GM18868 (cell line): Measurements from ENCODE around the gene SCD.

ENCODE experiments used
- ATAC-seq: cut with Tn5 transposase; IDR thresholded peaks from one replicate; pipeline ENCODE4 v1.9.1; 2021; ENCODE audit warnings: mild to moderate bottlenecking, moderate library complexity; ENCODE audit not compliant: unreplicated experiment

Gene SCD

DNA sequence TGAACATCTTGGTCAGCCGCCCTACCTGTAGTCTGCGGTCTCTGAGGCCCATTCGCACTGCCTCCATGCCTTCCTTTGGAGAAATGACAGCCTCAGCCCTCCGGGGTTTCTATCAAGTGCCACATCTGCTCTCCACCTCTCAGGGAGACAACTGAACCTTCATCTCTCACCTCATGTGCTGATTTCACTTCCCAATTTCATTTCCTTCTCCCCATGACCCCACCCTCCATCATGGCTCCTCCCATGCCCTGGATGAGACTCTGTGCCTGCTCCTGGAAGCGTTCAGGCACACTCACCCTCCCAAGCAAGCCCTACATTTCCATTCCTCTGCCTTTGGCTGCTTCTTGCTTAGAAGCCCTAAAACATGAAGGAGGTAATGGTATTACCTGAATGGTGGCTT, 7.8 kb upstream of the SCD start:
- ATAC-seq, result peak; percentile 52

DNA sequence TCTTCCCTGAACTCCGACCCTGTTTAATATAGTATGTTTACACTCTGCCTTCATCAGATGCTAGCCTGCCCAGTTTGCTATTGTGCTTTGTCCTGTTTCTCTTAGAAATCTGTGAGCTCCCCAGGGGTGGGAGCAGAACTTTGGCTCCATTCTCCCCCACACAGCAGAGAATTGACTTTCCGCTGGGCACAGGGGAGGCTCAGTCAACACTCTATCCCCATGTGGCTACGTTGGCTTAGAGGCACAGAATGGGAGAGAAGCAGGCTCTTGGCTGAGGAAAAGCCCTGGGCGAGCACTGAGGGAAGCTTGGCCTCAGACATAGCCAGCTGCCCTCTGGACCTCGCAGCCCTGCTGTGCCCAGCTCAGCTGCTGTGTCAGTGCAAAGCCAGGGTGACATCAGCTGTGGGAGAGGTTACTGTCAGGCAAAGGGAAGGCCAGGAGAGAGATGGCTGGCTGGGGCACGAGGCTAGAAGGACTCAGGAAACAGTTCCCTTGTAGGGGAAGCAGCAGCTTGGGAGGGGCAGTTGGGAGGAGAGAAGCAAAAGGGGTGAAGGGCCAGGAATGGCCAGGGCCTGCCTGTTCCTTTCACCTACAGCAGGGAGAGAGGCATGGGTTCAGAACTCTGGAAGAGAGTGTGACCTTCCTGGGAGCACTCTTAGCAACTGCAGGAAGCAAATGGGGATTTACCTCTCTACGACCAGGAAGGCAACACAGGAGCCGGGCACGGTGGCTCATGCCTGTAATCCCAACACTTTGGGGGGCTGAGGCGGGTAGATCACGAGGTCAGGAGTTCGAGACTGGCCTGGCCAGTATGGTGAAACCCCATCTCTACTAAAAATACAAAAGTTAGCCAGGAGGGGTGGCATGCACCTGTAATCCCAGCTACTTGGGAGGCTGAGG, 5.8 kb upstream of the SCD start:
- ATAC-seq, result no peak

DNA sequence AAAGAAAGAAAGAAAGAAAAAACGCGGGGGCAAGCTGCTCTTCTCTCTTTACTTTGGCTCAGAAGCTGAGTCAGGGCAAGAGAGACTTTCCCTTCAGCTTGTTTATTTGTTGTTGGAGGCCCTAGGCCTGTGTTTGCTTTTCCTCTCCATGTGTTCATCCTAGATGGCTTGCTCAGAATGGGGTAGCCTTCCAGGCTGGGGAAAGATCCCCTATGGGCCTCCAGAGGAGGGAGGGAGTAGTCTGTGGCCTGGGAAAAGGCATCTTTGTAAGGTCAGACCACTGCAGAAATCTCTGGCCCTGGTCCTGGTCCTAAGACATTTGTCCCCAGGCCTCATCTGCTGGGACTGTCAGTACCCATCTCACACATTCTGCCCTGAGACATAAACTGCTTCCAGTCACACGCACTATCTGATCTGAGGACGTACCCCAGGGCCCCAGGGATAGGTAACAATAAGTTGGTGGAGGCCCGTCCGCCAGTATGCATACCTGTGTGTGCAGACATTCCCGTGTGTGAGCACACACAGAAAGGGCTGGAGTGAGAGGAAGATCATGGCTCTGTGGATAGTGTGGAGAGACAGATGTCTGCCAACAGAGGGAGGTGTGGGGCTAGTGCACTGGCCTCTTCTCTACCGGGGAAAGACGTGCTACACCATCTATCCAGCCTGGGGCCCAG, 4.9 kb upstream of the SCD start:
- no peak for ATAC-seq

DNA sequence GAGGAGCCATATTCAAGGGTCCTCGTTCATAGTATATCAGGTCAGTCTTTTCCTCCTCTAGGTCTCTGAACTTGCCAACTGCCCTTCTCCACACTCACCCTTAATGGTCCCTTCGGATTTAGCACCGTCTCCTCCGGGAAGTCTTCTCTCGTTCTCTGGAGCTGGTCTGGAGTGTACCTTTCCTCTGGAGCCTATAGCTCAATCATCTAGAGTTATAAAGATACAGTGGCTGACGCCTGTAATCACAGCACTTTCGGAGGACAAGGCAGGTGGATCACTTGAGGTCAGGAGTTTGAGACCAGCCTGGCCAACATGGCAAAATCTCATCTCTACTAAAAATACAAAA, 4.4 kb upstream of the SCD start:
- no peak for ATAC-seq

DNA sequence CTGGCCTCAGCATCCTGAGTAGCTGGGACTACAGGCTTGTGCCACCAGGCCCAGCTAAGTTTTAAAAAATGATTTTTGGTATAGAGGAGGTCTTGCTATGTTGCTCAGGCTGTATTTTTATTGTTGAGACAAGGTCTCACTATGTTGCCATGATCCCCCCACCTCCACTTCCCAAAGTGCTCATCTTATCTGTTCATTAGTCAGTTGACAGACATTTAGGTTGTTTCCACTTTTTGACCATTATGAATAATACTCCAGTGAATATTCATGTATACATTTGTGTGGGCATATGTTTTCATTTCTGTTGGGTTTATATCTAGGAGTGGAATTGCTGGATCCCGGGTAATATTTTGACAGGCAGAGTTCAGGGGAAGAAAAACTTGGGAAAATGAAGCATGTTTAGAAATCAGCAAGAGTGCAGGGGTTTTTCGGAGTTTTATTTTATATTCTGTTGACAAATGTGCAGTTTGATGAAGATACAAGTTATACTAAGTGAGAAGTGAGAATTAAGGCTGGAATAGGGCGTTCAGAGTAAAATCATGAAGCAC, 2.7 kb upstream of the SCD start:
- no peak for ATAC-seq

DNA sequence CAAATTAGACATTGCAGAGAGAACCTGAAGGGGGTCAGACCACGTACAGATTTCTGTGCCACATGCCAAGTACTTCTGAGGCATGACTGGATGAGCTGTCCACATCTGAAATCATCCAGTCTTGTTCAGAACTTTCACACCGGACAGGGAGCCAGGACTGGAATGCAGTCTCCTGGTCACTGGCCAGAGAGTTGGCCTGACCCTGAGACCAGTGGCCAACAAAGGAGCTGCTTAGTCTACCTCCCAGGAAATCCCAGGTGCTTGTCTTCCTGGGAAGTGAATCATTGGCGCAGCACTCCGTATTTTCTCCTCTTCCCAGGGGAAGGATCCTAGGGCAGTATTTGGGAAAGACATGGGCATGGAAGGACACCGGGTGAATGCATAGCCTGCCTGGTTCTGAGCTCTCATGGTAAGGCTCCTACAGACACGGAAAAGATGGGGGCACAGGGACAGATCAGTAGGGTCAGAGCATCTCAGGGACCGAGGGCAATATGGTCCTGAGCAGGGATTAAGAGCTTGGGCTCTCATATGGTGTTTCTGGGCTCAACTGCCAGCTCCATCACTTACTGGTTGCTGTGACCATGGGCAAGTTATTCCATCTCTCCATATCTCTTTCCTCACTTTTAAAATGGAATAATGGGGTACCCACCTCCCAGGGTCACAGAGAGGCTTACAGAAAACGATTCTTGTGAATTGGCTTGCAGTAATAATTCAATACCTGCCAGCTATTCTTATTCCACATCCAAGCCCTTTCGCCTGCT, 1.3 kb upstream of the SCD start:
- ATAC-seq, result no peak

DNA sequence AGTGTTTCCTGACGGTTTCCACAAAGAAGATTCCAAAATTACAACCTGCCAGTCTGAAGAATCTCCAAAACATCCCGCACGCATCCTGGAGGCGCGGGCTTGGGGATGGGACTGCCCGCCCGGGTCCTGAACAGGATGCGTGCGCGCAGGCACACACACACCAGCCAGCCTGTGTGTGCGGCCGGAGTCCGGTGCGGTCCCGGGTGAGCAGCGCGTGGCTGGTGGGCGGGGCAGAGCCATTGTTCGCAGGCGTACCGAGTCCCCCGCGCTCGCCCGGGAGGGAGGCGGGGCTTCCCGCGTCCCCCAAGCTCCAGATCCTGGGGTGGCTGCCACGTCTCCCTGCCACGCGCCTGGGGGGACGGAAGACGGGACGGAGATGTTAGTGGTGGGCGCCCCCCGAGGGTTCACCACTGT, 675 bp upstream of the SCD start:
- peak; percentile 59 for ATAC-seq

DNA sequence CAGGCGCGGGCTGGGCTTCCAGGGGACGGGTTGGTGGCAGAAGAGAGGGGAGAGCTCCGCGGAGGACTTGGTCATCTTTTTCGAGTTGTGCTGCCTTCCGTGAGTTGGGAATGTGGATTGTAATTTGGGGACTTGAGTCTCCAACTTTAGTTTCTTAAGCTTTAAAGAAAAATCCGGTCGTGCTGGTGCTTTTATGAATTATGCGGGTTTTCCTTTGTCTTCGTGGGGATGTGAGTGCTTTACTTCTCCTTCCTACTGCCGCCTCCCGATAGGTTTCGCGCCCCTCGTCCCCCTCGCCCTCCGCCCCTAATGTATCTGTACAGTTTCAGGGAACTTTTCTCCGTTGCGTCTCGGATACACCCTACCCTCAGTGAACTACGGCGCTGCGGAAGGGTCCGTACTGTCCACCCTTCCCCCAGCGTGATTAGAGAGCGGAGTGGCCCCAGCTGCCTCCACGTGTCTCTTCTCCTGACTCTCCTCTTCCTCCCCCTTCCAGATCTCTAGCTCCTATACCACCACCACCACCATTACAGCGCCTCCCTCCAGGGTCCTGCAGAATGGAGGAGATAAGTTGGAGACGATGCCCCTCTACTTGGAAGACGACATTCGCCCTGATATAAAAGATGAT, 649 bp downstream of the SCD start:
- no peak for ATAC-seq

DNA sequence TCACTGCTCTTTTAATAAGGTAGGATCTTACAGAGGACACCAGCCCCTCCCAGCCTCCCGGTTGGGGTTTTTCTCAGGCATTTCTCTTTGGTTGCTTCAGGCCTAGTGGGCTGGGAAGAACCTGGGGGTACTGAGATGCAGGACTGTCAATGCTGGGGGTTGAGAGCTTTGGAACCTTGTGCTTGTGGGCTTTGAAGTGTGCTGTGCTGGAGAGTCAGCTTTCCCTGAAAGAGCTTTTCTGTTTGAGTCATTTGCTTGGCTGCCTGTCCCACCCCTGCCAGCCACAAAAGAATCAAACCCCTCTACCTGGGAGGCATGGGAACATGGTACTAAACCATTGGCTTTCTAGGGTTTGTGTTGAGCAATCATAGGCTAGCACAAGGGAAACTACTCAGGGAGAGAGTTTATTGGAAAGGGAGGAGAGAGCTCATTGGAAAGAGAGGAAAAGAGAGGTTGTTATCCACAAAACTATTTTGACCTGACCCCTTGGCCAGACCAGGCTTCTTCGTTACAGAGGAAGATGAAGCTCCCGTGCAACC, 1.4 kb downstream of the SCD start:
- no peak for ATAC-seq

DNA sequence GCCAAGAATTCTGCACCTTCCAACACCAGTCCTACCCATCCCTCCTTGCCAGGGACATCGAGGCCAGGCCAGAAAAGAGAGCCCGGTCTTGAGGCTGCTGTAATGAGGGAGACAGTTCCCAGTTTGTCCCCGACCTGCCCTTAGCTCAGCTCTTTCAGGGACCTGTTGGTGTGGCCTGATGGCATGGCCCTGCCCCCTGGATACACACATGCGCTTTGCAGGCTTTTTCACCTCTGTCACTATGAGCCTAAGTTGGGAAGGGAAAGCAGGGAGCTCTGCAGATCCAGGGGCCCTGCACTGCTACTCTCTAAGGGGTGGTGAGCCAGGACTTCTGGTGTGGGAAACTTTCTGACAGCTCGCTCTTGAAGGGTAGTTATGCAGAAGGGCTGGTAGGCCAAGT, 2.1 kb downstream of the SCD start:
- ATAC-seq, result no peak

DNA sequence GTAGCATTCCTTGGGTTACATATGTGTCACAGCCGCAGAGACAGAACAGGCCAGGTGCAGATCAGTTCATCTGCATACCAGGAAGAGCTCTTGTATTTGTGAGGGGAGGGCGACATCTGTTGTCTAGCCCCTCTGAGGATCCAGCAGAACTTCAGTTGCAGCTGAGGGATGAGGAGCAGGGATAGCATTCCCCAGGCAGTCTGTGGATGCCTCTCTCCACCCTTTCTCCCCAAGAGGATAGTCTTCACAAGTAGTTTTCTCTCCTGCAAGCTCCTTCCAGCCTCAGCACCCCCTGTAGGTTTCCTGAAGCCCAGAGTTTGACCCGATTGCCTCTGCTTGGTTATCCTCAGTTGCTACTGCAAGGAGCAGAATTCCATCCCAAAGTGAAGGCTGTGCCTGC, 2.6 kb downstream of the SCD start:
- no peak for ATAC-seq

DNA sequence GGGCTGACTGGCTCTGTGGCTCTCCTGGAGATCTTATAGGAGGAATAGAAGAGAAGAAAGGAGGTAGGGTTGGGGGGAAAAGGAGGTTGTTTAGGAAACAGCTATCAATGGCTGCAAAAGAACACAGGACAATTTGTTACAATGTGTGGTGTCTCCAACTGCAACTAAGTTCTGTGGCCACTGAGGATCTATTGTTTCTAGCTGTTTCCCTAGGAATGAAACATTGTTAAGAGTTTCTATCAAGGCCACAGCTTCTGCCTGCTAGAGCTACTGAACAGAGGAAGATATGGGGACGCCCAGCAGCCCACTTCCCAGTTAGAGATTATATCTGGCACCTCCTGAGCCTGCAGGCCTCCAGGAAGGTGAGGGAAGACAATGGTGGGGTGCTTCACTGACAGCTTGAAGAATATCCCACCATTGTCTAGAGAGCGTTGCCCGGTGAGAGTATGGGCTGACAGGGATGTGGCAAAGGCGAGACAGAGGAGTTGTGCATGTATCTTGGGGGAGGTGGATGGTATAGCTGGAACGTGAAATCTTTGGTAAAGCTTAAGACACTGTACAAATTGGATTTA, 4.0 kb downstream of the SCD start:
- ATAC-seq, result no peak

DNA sequence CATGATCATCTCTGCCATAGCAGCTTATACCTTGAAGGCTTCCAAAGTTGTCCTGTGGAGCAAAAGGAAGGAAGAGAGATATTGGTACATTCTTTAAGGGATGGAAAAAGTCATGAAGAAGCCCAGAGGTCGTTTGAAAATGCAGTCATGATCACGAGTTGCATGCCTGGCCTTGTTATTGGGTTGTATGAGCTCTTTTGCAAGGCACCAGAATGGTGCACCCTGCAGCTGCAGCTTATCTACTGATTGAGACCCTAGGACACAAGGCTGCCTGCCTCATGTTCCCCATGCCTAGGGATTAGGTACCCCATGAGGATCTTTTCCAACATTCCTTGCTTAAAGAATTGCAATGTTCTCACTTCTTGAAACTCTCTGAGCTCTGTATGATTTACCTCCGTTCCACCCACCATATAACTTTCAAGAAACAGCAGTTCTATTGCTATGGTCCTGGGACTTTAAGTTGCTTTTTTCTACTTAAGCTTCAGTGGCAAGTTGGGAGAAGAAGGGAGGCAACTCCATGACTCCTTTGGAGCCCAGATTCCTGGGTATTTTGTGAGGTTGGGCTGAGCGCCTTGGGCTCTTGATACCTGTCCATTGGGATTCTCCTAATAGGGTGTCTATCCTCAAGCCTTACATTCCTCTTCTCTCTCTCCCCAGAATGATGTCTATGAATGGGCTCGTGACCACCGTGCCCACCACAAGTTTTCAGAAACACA, 6.9 kb downstream of the SCD start:
- ATAC-seq, result no peak

DNA sequence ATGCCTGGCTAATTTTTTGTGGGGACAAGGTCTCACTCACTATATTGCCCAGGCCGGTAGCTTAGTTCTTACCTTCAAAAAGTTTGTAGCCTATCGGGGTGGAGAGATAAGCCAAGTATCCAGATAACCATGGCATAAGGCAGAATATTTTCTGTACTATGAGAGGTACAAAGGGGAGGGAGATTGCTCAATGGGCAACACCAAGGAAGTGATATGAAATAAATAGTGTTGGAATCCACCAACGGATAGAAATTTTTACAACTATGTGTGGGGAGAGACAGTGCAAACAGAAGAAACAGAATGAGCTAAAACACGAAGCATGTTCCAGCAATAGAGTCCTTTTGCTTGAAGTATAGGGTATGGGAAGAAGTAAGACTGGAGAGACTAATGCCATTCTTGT, 8.1 kb downstream of the SCD start:
- ATAC-seq, result no peak

DNA sequence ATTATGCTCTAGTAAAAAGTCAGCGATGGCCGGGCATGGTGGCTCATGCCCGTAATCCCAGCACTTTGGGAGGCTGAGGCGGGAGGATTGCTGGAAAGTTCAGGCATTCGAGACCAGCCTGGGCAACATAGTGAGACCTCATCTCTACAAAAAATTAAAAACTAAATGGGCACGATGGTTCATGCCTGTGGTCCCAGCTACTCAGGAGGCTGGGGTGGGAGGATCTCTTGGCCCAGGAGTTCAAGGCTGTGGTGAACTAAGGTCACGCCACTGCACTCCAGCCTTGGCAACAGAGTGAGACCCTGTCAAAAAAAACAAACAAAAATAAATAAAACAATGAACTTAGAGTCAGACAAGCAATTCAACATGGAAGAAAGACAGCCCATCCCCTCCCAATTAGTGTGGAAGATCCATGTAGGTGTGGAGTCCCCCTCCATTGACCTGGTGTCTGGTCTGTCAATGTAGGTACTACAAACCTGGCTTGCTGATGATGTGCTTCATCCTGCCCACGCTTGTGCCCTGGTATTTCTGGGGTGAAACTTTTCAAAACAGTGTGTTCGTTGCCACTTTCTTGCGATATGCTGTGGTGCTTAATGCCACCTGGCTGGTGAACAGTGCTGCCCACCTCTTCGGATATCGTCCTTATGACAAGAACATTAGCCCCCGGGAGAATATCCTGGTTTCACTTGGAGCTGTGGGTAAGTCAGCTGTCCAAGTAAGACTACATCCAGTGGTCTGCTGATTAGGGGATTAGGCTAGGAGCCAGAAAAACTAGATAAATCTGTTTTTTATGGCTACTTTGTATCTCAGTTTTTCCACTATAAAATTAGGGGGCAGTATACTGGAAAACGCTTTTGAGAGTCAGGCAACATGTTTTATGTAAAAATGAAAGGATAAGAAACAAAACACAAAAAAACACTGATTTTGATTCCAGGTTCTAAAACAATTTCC, 9.3 kb downstream of the SCD start:
- no peak for ATAC-seq

DNA sequence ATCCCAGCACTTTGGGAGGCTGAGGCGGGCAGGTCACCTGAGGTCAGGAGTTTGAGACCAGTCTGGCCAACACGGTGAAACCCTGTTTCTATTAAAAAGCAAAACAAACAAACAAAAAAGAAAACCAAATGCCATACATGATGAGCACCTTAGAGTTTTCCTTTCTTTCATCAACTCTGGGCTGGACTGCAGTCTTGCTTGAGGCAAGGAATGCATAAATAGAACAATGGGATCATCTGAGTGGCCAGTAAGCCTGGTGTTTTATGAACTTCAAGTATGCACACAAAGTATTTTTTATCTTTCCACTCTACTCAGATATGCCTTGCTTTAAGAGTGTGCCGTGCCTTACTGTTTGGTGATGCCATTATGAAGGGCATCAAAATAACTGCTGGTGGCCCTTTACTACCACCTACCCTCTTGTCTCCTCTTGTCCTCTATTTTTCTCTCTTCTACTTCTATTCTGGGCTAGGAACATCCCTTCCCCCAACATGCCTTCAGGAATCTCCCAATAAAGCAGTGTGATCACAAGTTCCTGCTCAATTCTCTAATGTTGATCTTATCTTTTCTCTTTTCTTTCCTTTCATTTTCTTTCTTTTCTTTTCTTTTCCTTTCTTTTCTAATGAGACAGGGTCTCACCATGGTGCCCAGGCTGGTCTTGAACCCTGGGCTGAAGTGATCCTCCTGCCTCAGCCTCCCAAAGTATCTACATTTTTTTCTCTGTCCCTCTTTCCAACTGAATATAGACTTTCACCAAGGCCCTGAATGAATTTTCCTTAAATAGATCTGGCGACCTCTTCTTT, 10.2 kb downstream of the SCD start:
- no peak for ATAC-seq

DNA sequence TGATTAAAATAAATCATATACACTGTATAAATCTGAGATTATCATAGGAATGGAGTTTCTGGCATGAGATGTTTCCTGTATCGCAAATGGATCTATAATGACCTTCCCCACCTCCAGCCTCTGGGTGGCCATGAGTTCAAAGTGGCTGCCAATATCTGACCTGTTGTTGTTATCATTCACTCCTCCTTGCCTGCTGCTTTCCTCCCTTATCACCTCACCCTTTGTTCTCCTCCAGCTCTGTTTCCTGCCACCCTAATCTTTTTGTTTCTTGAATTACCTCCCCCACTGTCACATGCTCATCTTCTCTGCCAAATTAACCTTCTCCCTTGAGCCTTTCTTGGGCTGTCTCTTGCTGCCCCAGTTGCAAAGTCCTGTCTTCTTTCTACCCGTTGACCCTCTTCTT, 12.0 kb downstream of the SCD start:
- ATAC-seq, result no peak
